ENCODE measurements around the gene ZSCAN12.

The ZSCAN12 gene

GRCh38 chr6:28395918-28396317 lies 3.6 kb downstream of the ZSCAN12 start:
- in situ Hi-C loops (cut with MboI; ENCODE audit: low sequenced_read_pairs) = no loop called here

GRCh38 chr6:28393912-28394662 lies 5.5 kb downstream of the ZSCAN12 start:
- in situ Hi-C loops (cut with MboI; ENCODE audit: low sequenced_read_pairs) = no loop called here

GRCh38 chr6:28390688-28391087 lies 8.9 kb downstream of the ZSCAN12 start:
- in situ Hi-C loops (cut with MboI; ENCODE audit: low sequenced_read_pairs) = no loop called here

GRCh38 chr6:28384143-28384533 lies 15.4 kb downstream of the ZSCAN12 start:
- in situ Hi-C loops (cut with MboI; ENCODE audit: low sequenced_read_pairs) = no loop called here

DNA sequence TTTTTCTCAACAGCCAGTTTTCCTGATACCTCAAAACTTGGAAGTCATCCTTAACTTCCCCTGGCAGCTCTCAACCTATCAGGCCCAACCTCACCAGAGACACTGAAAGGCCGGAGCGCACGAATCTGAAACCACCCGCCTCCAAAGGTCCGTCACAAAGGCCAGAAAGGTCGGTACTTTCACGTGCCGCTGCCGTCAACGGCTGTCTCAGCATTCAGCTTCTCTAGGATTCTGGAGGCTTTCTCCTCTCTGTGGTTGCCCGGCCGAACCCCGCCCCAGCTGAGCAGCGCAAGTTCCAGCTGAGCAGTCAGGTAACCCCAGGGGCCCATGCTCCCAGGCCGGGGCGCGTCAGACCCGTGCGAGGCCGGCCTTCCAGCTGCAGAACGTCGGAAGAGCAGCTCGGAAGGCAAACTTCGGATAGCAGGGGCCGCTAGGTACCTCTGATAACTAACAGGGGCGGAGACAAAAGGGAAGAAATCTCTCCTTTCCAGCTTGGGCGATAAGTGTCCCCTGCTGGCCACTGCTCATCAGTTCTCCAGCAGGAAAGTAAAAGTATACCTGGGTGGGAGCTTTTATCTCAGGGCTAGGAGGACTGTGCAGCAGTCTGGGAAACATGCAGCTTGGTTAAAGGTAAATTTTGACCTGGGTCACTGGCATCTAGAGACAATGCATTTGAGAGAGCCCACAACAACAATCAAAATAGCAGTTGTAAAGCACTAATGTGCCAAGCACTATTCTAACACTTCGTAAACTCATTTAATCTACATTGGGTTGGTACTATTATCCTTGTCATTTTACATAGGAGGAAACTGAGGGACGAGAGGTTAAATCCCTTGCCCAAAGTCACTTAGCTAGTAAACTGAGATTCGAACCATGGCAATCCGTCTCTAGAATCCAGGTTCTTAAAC lies 16.1 kb downstream of the ZSCAN12 start:
- in situ Hi-C loops (cut with MboI; ENCODE audit: low sequenced_read_pairs) = no loop called here

DNA sequence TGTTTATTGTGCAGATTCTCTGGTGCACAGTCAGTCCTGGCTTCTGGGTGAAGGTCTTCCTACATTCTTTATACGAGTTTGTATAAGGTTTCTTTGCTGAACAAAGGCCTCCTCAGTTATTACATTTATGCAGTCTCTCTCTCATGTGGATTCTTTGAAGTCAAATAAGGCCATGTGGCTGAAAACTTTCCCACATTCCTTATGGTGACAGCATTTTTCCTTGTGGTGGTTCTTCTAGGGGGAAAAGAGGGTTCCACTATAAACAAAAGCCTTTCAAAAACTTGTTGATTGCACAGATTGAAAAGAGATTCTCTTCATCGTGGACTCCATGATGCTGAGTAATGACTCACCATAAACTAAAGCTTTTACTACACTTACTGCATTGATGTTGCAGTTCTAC lies 19.2 kb downstream of the ZSCAN12 start:
- in situ Hi-C loops (cut with MboI; ENCODE audit: low sequenced_read_pairs) = no loop called here

GRCh38 chr6:28378644-28379043 lies 20.9 kb downstream of the ZSCAN12 start:
- in situ Hi-C loops (cut with MboI; ENCODE audit: low sequenced_read_pairs) = no loop called here

- in situ Hi-C loops (cut with MboI; ENCODE audit: low sequenced_read_pairs) = no loop called here
Measured at GRCh38 chr6:28377879-28378278, 21.7 kb downstream of the ZSCAN12 start.

DNA sequence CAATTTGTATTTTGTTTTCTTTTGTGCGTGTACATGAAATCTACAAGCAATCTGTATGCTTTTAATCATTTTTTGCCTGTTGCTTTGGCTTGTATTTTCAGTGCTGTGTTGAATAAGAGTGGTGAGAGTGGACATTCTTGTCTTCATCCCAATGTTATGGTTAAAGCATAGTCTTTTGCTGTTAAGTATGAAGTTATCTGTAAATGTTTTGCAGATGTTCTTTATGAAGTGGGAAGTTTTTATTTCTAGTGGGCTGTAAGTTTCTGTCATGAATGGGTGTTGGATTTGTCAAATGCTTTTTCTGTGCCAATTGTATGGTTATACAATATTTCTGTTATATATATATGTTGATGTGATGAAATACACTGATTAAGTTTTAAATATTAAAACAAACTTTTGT lies 25.6 kb downstream of the ZSCAN12 start:
- in situ Hi-C loops (cut with MboI; ENCODE audit: low sequenced_read_pairs) = loop anchor here (25.0 kb wide), 2 partner anchors 237 to 1212 kb away; partner anchors contain the start of gene ZKSCAN8

GRCh38 chr6:28371706-28372451 lies 27.7 kb downstream of the ZSCAN12 start:
- in situ Hi-C loops (cut with MboI; ENCODE audit: low sequenced_read_pairs) = loop anchor here (25.0 kb wide), 2 partner anchors 235 to 1210 kb away; partner anchors contain the start of gene ZKSCAN8

DNA sequence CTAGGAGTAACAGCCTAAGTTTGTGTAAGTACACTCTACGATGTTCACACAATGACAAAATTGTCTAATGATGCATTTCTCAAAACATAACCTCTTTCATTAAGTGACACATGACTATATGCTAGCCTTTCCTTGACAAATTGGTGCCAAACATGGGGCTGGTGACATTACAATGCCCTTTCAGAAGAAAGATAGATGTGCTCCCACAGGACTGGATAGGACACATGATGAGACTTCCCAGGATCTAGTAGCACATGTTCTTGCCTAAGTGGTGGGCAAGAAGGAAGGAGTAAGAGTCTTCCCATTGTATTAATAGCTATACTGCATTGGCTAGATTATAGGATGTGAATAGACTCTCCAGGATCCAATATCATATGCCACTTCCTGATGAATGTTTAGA lies 28.3 kb downstream of the ZSCAN12 start:
- in situ Hi-C loops (cut with MboI; ENCODE audit: low sequenced_read_pairs) = loop anchor here (25.0 kb wide), 2 partner anchors 234 to 1209 kb away; partner anchors contain the start of gene ZKSCAN8

DNA sequence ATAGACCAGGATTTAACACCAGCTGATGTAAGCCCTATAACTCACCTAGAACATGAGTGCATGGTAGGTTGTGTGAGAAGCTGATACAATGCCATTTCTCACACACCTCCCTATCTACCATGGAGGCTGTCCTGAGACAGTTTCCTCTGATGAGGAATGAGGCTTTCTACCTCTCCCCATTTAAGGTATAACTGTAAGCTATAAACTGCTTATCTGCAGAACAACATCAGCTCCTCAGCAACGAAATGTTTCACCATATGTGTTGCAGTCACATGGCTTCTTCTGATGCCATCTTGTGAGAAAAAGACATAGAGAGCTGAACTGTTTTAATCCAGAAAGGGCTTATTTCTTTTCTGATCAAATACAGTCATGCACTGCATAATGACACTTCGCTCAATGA lies 29.1 kb downstream of the ZSCAN12 start:
- in situ Hi-C loops (cut with MboI; ENCODE audit: low sequenced_read_pairs) = loop anchor here (25.0 kb wide), 2 partner anchors 233 to 1208 kb away; partner anchors contain the start of gene ZKSCAN8

DNA sequence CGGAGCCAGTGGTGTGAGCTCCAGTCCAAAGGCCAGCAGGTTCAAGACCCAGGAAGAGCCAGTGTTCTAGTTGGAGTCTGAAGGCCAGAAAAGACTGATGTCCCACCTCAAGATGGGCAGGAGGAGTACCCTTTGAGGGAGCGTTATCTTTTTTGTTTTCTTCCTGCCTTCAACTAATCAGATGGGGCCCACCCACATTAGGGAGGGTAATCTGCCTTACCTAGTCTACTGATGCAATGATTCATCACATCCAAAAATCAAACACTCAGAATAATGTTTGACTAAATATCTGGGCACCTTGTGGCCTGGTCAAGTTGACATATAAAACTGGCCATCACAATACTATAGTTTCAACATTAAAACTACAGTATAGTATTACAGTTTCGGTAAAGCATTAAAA lies 30.1 kb downstream of the ZSCAN12 start:
- in situ Hi-C loops (cut with MboI; ENCODE audit: low sequenced_read_pairs) = loop anchor here (25.0 kb wide), 2 partner anchors 232 to 1207 kb away; partner anchors contain the start of gene ZKSCAN8

GRCh38 chr6:28368522-28368921 lies 31.0 kb downstream of the ZSCAN12 start:
- in situ Hi-C loops (cut with MboI; ENCODE audit: low sequenced_read_pairs) = loop anchor here (25.0 kb wide), 2 partner anchors 231 to 1206 kb away; partner anchors contain the start of gene ZKSCAN8

- in situ Hi-C loops (cut with MboI; ENCODE audit: low sequenced_read_pairs) = loop anchor here (25.0 kb wide), 2 partner anchors 228 to 1203 kb away; partner anchors contain the start of gene ZKSCAN8
Measured at GRCh38 chr6:28365590-28365989, 34.0 kb downstream of the ZSCAN12 start.

DNA sequence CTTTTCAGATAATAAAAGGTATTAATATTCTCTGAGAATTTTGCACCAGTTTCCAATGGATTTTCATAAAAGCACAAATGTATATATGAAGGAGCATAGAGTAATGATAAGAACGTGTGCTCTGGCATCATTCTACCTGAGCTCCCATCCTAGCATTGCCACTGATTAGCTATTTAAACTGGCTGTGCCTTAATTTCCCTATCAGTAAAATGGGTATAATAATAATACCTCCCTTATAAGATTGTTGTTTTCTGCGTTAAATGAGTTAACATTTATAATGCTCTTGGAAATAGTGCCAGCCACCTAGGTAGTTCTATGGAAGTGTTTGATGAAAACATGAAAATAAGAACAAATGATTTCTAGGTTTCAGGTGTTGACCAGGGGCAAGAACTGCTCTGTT lies 38.6 kb downstream of the ZSCAN12 start:
- in situ Hi-C loops (cut with MboI; ENCODE audit: low sequenced_read_pairs) = loop anchor here (25.0 kb wide), 2 partner anchors 224 to 1199 kb away; partner anchors contain the start of gene ZKSCAN8

DNA sequence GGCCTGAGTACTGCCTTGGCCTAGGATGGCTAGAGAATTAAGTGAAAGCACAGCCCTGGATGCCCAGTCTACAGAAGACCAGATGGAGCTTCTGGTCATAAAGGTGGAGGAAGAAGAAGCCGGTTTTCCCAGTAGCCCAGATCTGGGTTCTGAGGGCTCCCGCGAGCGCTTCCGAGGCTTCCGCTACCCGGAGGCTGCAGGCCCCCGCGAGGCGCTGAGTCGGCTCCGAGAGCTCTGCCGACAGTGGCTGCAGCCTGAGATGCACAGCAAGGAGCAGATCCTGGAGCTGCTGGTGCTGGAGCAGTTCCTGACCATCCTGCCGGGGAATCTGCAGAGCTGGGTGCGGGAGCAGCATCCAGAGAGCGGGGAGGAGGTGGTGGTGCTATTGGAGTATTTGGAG lies 40.0 kb downstream of the ZSCAN12 start:
- in situ Hi-C loops (cut with MboI; ENCODE audit: low sequenced_read_pairs) = loop anchor here (25.0 kb wide), 2 partner anchors 222 to 1197 kb away; partner anchors contain the start of gene ZKSCAN8

DNA sequence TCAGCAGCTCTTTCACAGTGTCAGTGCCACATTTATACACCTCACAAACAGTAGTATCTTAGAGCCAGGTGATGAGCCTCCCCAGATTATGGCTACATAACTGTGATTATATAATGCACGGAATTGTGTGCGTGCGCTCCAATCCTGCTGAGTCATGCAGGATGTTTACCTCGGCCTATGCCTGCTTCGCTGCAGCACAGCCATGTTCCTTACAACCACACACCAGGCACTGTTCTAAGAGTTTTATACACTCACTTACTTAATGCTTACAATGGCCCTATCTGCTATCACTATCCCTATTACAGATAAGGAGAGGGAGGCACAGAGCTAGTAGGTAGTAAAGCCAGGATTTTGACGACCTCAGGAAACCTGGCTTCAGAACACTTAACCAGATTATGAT lies 42.5 kb downstream of the ZSCAN12 start:
- in situ Hi-C loops (cut with MboI; ENCODE audit: low sequenced_read_pairs) = loop anchor here (25.0 kb wide), 2 partner anchors 220 to 1195 kb away; partner anchors contain the start of gene ZKSCAN8

DNA sequence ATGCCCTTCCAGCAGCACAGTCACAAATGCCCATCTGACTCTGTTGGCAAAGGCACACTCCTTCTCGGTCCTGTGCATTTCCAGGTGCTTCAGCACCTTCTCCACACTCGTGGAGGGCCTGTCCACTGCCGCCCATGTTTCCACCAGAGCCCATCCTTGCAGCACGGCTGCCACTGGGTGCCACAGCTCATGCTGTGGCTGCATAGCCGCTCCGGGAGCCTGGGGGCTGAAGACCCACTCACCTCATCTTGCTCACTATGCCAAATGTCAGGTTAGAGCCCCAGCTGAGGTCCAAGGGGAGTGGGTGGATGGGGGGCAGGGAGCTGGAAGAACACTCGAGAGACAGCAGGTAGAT lies 42.9 kb downstream of the ZSCAN12 start:
- in situ Hi-C loops (cut with MboI; ENCODE audit: low sequenced_read_pairs) = loop anchor here (25.0 kb wide), 2 partner anchors 219 to 1194 kb away; partner anchors contain the start of gene ZKSCAN8

Data from HL-60/S4 (cell line).